ENCODE results near the gene CRYAA. TPM values are rescaled to one million over a fixed set of nuclear protein-coding genes. Genes with fewer than 3 reads are reported as not detected.

Gene CRYAA
- total RNA-seq, 2 donors from 2014 or later, result not detected

GRCh38 chr21:43192501-43193081 lies 23.8 kb downstream of the CRYAA start:
- no peaks in the 10 kb centered on the region for H3K9me3 Mint-ChIP-seq
- DNase-seq (ENCODE audit: low spot score in 2 of 2) (no peak), ATAC-seq (no peak)
- H3K27ac Mint-ChIP-seq, result peak overlapping the region in 1 of 2 donors; percentile 17
- H3K36me3 Mint-ChIP-seq, result peaks cover 0 to 7% of the 10 kb centered on the region in 2 donors

- DNase-seq (ENCODE audit: low spot score in 2 of 2) (no peak), ATAC-seq (no peak)
- Mint-ChIP-seq H3K27ac (no peak overlapping the region), H3K36me3 (peaks cover 3 to 10% of the 10 kb centered on the region in 2 donors), H3K9me3 (peaks cover under 1 to 2% of the 10 kb centered on the region in 2 donors)
Observed at GRCh38 chr21:43193088-43193650, 24.4 kb downstream of the CRYAA start.

- Mint-ChIP-seq H3K27ac (peak overlapping the region in 1 of 2 donors; percentile 44), H3K9me3 (peaks cover 6 to 8% of the 10 kb centered on the region in 2 donors), H3K36me3 (peaks cover 8 to 15% of the 10 kb centered on the region in 2 donors)
- ATAC-seq (peak; percentile 32 to 78), DNase-seq (ENCODE audit: low spot score in 2 of 2) (no peak)
Observed at GRCh38 chr21:43193651-43194302, 25.0 kb downstream of the CRYAA start.

GRCh38 chr21:43194303-43195120 lies 25.7 kb downstream of the CRYAA start:
- Mint-ChIP-seq H3K27ac (peak overlapping the region in 1 of 2 donors; percentile 44), H3K9me3 (peaks cover 6 to 8% of the 10 kb centered on the region in 2 donors), H3K36me3 (peaks cover 8 to 15% of the 10 kb centered on the region in 2 donors)
- DNase-seq (ENCODE audit: low spot score in 2 of 2) (no peak), ATAC-seq (no peak)

- peaks cover 8 to 15% of the 10 kb centered on the region in 2 donors for H3K36me3 Mint-ChIP-seq
- H3K27ac Mint-ChIP-seq, result no peak overlapping the region
- peaks cover 6 to 12% of the 10 kb centered on the region in 2 donors for H3K9me3 Mint-ChIP-seq
- DNase-seq (ENCODE audit: low spot score in 2 of 2) (no peak), ATAC-seq (no peak)
Observed at GRCh38 chr21:43195121-43196021, 26.6 kb downstream of the CRYAA start.

- Mint-ChIP-seq H3K9me3 (peaks cover 14 to 23% of the 10 kb centered on the region in 2 donors), H3K36me3 (peaks cover 17 to 22% of the 10 kb centered on the region in 2 donors), H3K27ac (no peak overlapping the region)
- DNase-seq (ENCODE audit: low spot score in 2 of 2) (no peak), ATAC-seq (no peak)
Observed at GRCh38 chr21:43196826-43197225, 28.0 kb downstream of the CRYAA start.

- DNase-seq (ENCODE audit: low spot score in 2 of 2), result no peak
- Mint-ChIP-seq H3K36me3 (peaks cover 26 to 32% of the 10 kb centered on the region in 2 donors), H3K27ac (no peak overlapping the region), H3K9me3 (peaks cover 23 to 31% of the 10 kb centered on the region in 2 donors)
- no peak for ATAC-seq
Observed at GRCh38 chr21:43198376-43198775, 29.6 kb downstream of the CRYAA start.

GRCh38 chr21:43201491-43201890 lies 32.7 kb downstream of the CRYAA start:
- Mint-ChIP-seq H3K9me3 (peaks cover 24 to 31% of the 10 kb centered on the region in 2 donors), H3K27ac (no peak overlapping the region), H3K36me3 (peaks cover 26 to 32% of the 10 kb centered on the region in 2 donors)
- DNase-seq (ENCODE audit: low spot score in 2 of 2) (no peak), ATAC-seq (no peak)

GRCh38 chr21:43203591-43203990 lies 34.8 kb downstream of the CRYAA start:
- no peak for ATAC-seq
- Mint-ChIP-seq H3K36me3 (peaks cover 18 to 19% of the 10 kb centered on the region in 2 donors), H3K9me3 (peaks cover 19 to 24% of the 10 kb centered on the region in 2 donors), H3K27ac (no peak overlapping the region)
- DNase-seq (ENCODE audit: low spot score in 2 of 2), result no peak

- Mint-ChIP-seq H3K27ac (no peak overlapping the region), H3K36me3 (peaks cover 17 to 18% of the 10 kb centered on the region in 2 donors), H3K9me3 (peaks cover 18 to 23% of the 10 kb centered on the region in 2 donors)
- DNase-seq (ENCODE audit: low spot score in 2 of 2) (no peak), ATAC-seq (no peak)
Observed at GRCh38 chr21:43204638-43205037, 35.8 kb downstream of the CRYAA start.

GRCh38 chr21:43206231-43207042 lies 37.6 kb downstream of the CRYAA start:
- no peak for ATAC-seq
- Mint-ChIP-seq H3K36me3 (peaks cover 13% of the 10 kb centered on the region in 2 donors), H3K27ac (no peak overlapping the region), H3K9me3 (peaks cover 12 to 13% of the 10 kb centered on the region in 2 donors)
- no peak for DNase-seq (ENCODE audit: low spot score in 2 of 2)

- ATAC-seq, result no peak
- peaks cover 8% of the 10 kb centered on the region in 2 donors for H3K36me3 Mint-ChIP-seq
Observed at GRCh38 chr21:43207043-43207315, 38.2 kb downstream of the CRYAA start.

GRCh38 chr21:43207868-43208267 lies 39.1 kb downstream of the CRYAA start:
- DNase-seq (ENCODE audit: low spot score in 2 of 2) (no peak), ATAC-seq (no peak)
- Mint-ChIP-seq H3K9me3 (peaks cover 2 to 6% of the 10 kb centered on the region in 2 donors), H3K36me3 (peaks cover 3 to 5% of the 10 kb centered on the region in 2 donors), H3K27ac (peak overlapping the region in 1 of 2 donors; percentile 82)

More at GRCh38 chr21:43207043-43207315, 38.2 kb downstream of the CRYAA start:
- no peak overlapping the region for H3K27ac Mint-ChIP-seq
- peaks cover 6 to 9% of the 10 kb centered on the region in 2 donors for H3K9me3 Mint-ChIP-seq
- no peak for DNase-seq (ENCODE audit: low spot score in 2 of 2)

GRCh38 chr21:43208561-43209332 lies 39.9 kb downstream of the CRYAA start:
- Mint-ChIP-seq H3K36me3 (no peaks in the 10 kb centered on the region), H3K9me3 (no peaks in the 10 kb centered on the region), H3K27ac (no peak overlapping the region)
- ATAC-seq (no peak), DNase-seq (ENCODE audit: low spot score in 2 of 2) (no peak)

Data from activated naive CD4-positive, alpha-beta T cell treated with anti-CD3 and anti-CD28 coated beads, Interleukin-2, amount 50 U/mL, for 72 hours (primary cell).